GM21717 (cell line): ENCODE results near the gene NOTCH1.

Experiments used
- ATAC-seq: cut with Tn5 transposase; IDR thresholded peaks from one replicate; pipeline ENCODE4 v1.9.1; 2021; ENCODE audit warnings: mild to moderate bottlenecking, moderate library complexity; ENCODE audit not compliant: unreplicated experiment

Gene NOTCH1

DNA sequence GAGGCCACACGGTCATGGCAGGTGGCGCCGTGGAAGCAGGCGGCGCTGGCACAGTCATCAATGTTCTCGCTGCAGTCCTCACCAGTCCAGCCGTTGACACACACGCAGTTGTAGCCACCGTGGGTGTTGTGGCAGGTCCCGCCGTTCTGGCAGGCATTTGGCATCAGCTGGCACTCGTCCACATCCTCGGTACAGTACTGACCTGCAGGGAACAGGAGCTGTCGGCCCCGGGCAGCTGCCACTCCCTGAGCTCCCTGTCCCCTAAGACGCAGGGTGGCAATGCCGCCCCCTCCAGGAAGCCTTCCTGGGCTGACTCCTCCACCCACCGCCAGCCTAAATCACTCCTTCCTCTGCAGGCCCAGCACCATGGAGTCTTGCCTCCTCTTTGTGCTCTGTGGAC, 27.2 kb downstream of the NOTCH1 start:
- no peak for ATAC-seq

DNA sequence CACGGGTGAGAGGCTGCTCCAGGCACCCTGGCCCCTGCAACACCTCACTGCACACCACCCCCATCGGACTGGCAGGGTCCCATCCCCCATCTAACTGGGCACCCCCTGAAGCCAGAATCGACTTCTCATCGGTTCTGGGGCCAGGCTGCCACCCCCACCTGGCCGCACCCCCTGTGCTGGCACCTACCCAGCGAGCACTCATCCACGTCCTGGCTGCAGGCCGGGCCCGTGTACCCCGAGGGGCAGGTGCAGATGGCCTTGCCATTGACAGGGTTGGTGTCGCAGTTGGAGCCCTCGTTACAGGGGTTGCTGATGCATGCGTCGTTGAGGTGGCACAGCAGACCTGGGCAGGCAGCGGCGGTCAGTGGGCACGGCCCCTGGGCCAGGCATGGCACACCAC, 27.9 kb downstream of the NOTCH1 start:
- no peak for ATAC-seq

DNA sequence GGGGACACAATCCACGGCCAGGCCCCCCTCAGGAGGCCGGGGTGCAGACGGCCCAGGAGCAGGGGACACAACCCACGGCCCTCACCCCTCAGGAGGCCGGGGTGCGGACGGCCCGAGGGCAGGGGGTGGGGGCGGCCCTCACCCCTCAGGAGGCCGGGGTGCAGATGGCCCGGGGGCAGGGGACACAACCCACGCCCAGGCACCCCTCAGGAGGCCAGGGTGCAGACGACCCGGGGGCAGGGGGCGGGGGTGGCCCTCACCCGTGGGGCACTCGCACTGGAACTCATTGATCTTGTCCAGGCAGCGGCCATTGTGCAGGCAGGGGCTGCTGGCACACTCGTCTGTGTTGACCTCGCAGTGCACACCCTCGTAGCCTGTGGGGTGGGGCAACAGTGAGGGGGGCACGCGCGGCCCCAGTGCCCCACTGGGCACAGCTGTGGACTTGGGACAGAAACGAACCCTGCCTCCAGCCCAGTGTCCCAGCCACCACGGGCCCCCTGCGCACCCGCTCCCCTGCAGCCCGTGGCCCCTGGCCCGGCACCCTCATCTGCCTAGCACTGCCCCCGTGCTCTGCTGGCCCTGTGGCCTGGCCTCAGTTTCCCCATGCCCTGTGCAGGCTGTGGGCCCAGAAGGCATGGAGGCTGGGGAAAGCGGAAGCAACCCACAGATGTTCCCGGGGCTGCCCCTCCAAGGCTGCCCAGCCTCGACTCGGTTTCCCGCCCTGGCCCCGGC, 28.7 kb downstream of the NOTCH1 start:
- no peak for ATAC-seq

DNA sequence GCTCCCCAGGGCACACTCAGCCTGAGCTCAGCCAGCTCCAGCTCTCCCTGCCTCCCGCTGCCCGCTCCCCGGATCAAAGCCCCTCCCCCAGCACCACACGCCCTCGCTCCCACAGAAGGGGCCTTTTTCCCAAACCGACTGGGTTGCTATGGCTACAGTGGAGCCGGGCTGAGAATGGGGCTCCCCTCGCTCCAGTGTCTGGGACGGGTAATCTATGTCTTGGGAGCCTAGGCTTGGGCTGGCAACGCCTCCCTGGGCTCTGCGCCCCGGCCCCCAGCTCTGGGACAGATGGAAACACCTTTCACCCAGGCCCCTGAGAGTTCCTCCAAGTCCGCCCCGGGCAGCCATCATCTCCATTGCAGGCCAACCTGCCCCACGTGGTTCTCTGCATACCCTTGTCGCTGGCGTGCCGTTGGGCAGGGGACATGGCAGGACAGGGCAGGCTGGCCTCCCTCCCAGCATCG, 29.6 kb downstream of the NOTCH1 start:
- no peak for ATAC-seq

DNA sequence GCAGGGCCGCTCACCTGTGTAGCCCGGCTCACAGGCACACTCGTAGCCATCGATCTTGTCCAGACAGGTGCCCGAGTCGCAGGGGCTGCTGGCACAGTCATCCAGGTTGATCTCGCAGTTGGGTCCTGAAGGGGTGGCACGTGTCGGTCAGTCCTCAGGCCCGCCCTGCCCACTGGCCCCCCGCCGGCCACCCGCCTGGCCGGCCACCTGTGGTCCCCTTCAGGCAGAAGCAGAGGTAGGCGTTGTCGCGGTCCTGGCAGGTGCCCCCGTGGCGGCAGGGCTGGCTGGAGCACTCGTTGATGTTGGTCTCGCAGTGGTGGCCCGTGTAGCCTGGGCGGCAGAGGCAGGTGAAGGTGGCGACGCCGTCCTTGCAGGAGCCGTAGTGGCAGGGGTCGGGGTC, 30.6 kb downstream of the NOTCH1 start:
- no peak for ATAC-seq

DNA sequence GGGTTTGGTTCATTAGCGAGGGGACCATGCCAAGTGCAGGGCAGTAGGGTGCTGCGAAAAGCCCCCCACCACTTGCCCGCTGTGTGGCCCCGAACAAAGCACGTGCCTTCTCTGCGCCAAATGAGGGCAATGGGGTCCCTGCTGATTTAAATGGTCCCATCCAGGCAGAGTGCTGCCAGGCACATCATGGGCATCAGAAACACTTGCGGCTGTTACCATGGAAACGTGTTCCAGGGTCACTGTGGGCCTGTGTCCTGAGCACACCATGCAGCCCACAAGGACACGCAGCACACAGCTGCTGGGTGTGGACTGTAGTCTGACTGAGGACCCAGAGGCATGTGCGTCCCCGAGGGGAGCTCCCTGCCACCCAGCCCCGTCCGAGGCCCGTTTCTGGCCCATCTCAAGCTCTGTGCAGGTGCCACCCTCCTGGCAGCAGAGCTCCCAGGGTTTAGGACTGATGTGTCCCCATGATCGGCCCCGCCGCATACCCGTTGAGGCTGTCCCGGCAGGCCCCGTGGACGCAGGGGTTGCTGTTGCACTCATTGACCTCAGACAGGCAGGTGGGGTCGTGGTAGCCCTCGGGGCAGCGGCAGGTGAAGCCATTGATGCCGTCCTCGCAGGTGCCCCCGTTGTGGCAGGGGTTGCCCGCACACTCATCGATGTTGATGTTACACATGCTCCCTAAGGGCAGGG, 31.7 kb downstream of the NOTCH1 start:
- no peak for ATAC-seq

DNA sequence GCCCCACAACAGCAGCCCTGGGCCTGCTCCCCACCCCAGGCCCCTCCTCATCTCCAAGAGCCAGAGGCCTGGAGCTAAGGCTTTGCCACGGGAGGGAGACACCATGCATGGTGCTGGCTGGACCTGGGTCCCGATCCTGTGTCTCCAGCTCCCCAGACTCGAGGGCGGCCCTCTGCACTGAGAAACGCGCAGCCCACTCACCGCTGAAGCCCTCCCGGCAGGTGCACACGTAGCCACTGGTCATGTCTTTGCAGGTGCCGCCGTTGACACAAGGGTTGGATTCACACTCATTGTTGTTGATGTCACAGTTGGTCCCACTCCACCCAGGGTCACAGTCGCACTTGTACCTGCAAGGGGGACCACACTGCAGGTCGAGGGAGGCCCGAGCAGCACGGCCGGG, 32.7 kb downstream of the NOTCH1 start:
- no peak for ATAC-seq

DNA sequence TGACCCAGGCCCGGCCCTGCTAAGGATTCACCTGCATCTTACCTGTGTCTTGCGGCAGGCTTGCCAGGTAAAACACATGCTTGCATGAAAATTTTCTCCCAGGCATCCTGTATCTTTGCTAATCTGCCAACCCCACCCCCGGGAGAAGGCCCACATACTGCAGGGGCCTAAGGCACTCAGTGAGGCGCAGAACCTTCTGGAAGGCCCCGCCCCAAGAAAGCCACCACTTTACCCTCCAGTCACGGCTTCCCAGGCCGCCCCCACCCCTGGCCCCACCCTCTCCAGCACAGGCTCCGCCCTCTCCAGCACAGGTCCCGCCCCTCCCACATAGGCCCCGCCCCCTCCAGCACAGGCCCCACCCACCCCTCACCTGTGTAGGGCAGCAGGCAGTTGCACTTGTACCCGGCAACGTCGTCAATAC, 33.2 kb downstream of the NOTCH1 start:
- ATAC-seq = no peak

DNA sequence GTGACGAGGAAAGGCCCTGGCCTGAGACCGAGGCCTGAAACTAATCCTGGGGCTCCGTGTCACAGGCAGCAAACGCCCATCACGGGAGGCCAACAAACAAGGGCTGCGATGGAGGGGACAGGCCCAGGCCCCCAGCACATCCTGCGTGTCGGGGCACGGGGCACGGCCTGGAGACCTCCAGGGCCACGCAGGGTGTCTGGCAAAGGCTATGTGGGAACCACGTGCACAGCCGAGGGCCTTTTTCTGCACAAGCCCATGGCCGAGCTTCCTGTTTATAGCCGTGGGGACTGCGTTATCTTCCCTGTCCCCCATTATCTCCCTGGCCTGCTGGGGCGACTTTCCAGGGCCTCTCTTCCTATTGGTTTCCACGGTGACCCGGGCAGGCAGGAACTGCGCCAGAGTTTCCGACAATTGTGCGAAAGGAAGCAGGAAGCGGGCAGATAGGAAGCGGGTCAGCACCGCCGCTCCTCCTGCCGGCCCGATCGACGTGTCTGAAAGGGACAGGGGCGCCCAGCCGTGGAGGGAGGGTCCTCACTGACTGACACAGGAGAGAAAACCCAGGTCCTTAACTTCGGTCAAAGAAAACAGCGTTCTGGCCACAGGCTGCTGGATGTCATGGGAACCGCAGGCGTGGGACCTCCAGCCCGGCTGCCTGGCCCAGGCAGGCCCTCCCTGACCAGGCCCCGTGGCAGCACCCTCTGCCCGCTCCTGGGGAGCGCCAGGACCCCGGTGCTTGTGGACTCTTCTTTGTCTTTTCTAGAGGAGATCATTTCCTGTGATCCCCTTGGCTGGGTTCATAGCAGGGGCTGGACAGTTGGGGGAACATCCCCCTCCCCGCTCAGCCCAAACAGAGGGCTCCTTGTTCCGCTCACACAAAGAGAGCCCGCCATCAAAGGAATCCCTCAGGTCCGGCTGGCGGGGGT, 33.9 kb downstream of the NOTCH1 start:
- no peak for ATAC-seq

DNA sequence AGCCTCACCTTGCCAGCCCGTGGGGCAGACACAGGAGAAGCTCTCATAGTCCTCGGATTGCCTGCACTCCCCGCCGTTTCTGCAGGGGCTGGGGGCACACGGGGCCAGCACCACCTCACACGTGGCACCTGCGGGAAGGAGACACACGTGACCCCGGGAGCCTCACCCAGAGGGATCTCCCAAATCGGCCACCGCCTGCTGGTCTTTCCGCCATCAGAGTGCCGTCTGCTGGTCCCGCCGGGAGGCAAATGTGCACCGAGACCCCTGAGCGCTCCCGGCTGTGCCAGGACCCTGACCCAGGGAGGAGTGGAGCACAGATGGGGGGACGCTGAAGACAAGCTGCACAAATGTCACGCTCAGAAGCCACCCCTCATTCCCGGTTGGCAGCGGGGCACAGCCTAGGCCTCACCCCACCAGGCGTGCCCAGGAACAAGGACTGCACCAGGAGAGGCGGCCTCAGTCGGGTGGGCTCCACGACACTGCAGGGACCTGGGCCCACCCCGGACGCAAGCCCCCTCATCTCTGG, 34.6 kb downstream of the NOTCH1 start:
- ATAC-seq = no peak

DNA sequence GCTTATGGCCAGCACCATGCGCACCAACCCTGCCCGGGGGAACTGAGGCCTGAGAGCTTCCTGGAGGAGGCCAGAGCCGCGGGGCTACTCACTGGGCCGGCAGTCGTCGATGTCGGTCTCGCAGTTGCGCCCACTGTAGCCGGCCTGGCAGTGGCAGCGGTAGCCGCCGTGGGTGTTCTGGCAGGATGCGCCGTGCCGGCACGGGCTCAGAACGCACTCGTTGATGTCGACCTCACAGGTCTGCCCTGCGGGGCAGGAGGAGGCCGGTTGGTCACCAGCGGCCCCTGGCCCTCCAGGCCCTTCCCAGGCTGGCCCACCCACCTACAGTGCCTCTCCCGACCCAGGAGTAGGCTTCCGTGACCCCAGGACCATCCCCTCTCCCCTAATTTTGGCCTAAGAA, 35.3 kb downstream of the NOTCH1 start:
- ATAC-seq = no peak

DNA sequence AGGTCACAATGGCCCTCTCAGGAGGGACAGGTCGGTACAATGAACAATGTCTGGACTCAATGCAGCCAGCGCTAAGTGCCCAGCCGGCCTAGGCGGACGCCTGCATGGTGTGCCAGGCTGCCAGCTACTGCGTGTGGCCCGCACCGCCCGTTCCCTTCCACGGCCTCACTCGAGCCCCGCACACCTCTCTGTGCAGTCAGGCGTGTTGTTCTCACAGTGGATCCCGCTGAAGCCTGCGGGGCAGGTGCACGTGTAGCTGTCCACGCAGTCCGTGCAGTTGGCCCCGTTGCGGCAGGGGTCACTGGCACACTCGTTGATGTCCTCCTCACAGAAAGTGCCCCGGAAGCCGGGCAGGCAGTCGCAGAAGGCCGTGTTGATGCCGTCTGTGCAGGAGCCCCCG, 36.3 kb downstream of the NOTCH1 start:
- ATAC-seq = no peak

DNA sequence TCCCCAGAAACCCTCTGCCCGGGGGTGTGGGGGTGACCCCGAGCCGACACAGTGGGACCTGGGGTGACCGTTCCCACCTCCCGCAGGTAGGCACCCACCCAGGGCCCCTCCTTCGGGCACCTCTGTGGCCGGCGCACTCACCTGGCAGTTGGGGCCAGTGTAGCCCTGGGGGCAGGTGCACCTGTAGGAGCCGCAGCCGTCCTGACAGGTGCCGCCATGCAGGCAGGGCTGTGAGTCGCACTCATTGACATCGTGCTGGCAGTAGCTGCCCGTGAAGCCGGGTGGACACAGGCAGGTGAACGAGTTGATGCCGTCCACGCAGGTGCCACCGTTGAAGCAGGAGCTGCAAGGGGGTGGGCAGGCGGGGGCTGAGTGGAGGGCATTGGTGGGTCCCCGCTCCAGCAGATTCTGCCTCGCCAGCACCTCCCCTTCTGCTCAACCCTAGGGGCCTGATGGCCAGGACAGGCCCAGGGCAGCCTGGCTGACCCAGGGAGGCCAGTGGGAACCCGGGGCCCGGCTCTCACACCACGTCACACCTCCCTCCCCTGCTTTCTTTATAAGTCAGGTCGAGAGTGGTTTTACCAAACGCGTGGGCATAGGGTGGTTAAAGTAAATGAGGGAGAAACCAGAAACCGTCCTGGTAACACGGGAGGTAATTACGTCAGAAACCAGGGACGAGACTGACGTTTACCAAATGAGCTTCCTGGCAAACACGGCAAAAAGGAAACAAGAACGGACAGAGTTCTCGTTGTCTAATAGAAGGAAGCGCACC, 36.9 kb downstream of the NOTCH1 start:
- ATAC-seq = no peak

DNA sequence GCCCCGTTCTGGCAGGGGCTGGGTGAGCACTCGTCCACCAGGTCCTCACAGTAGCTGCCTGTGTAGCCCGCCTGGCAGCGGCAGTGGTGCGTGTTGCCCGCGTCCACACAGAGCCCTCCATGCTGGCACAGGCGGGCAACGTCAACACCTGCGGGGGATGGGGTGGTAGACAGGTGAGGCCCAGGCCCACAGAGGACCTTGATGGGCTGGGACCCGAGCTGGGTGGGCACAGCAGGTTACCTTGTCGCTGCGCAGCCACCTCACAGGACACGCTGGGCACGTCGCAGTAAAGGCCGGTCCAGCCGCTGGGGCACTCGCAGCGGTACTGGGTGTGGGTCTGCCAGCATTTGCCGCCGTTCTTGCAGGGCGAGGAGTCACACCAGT, 37.9 kb downstream of the NOTCH1 start:
- ATAC-seq = no peak

DNA sequence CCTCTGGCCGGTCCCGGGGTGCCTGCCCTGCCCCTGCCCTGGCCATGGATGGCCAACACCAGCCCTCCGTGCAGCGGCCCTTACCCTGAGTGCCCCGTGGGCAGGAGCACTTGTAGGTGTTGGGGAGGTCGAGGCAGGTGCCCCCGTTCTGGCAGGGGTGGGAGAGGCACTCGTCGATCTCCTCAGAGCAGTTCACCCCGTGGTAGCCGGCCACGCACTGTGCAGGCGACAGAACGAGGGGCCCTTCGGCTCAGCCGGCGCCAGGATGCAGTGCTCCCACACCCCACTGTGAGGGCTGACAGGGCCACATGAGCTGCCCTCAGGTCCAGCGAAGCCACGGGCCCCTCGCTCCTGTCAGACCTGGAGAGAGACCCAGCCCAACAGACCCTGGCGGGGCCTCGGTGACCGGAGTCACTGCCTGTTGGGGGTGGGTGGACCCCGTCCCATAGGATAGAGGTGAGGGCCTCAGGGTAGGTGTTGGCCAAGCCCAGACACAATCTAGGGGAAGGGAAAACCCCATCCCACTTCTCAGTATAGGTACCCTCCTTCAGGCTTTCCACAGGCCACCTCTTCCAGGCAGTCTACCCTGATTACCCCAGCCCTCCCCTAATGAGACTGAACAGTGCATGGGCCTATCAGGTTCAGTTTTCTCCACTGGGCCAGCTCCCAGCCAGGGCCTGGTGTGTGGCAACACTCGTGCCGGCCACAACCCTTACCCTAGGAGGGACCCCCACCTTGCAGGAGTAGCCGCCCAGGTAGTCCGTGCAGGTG, 38.4 kb downstream of the NOTCH1 start:
- no peak for ATAC-seq

DNA sequence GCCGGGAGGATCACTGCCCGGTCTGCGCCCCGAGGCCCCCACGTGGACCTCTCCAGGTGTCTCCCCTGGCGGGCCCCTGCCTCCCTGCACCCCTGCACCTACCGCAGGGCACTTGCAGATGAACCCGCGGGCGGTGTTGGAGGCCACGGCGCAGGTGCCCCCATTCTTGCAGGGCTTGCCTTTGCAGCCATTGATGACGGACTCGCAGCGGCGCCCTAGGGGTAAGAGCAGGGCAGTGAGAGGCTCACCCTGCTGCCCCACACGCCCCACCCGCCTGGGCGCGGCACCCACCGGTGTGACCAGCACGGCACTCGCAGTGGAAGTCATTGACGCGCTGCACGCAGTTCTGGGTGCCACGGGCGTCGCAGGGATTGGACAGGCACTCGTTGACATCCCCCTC, 39.4 kb downstream of the NOTCH1 start:
- ATAC-seq = no peak

DNA sequence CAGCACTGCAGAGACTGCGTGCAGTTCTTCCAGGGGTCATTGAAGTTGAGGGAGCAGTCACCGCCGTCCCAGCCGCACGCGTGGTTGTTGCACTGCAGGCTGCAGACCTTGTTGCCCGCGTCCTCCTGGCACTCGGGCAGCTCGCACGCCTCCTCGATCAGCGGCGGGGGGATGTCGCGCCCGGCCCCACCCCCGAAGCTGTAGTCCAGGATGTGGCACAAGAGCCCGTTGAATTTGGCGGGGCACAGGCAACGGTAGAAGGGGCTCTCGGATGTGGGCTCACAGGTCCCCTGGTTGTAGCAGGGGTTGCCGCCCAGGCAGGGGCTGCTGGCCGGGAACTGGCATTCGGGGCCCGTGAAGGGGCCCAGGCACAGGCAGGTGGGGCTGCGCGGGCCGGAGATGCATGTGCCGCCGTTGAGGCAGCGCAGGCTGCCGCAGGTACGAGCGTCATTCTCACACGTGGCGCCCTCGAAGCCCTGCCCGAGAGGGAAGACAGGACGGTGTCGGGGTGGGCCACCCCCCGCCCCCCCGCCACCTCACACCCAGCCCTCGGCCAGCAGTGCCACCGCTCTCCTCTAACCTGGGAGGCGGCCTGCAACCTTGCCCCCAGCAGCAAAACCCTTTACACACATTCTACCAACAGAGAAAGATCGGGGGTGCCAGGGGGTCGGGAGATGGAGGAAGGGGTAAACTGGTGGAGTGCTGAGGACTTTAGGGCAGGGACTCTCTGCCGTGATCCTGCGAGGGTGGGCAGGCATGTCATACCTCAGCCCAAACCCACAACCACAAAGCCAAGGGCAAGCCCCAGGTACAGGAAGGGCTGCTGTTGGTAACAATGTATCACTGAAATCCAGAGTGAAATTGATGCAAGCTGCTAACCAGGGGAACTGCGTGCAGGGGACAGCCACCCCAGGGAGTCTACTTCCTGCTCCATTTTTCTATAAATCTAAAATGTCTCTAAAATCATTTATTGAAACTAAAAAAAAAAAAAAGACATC, 40.1 kb downstream of the NOTCH1 start:
- ATAC-seq = no peak

DNA sequence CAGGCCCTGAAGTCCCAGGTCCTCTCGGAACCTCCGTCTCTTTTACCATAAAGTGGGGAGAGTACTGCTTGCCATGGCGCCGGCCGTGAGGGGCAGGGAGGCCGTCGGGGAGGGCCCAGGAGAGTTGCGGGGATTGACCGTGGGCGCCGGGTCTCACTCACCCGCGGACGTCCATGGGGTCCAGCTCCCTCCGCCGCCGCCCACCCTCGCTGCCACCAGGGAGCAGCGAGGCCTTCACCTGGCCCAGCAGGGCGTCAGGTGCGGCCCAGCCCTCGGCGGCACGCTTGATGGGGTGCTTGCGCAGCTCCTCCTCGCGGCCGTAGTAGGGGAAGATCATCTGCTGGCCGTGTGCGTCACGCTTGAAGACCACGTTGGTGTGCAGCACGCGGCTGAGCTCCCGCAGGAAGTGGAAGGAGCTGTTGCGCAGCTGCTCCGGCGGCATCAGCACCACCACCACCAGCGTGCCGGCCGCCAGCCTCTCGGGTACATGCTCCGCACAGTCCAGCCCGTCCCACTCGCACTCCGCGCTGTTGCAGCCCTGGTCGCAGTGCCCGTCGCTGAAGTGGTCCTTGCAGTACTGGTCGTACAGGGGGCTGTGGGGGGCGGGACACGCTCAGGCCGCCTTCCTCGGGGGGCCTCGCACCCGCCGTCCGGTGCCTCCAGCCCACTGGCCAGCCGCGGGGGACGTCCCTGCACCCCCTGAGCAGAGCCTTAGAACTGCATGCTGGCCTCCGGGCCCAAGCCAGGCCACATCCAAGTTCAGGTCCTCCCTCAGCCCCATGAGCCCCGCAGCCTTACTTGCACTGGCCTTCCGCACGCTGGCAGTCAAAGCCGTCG, 41.1 kb downstream of the NOTCH1 start:
- no peak for ATAC-seq
